ENCODE data around the gene SPATA46.

DNA sequence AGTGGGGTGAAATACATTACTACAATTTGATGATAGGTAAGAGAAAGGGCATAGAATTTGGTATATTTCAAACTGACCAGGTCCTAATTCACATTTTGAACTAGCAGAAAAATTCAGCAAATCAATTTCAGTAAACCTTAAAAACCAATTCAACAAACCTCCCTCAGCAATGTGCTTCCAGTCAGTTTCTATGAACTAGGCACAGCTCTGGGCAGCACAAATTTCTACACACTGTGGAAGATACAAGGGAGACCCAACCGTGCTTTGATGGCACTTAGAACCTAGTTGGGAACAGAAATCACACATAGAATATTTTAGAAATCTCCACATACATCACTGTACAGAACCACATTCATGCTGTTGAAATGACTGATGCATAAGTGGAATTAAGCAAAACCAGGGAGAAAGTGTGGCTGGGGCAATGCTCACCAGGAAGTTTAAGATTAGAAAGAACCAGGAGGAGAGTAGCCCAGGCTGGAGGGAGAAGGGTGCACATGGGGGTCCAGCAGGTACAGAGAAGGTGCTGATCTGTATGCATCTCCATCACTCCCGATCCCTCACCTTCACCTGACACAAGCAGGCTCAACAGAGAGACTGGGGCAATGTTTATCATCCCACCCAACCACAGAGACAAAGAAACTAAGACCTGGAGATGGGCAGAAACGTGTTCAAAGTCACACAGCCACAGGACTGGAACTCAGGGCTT is 19.7 kb upstream of the SPATA46 start:
- TF ChIP-seq, protein P1, sequence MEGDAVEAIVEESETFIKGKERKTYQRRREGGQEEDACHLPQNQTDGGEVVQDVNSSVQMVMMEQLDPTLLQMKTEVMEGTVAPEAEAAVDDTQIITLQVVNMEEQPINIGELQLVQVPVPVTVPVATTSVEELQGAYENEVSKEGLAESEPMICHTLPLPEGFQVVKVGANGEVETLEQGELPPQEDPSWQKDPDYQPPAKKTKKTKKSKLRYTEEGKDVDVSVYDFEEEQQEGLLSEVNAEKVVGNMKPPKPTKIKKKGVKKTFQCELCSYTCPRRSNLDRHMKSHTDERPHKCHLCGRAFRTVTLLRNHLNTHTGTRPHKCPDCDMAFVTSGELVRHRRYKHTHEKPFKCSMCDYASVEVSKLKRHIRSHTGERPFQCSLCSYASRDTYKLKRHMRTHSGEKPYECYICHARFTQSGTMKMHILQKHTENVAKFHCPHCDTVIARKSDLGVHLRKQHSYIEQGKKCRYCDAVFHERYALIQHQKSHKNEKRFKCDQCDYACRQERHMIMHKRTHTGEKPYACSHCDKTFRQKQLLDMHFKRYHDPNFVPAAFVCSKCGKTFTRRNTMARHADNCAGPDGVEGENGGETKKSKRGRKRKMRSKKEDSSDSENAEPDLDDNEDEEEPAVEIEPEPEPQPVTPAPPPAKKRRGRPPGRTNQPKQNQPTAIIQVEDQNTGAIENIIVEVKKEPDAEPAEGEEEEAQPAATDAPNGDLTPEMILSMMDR (IDR thresholded peaks at IDR 0.05), result no peak
- TF ChIP-seq, protein P2, sequence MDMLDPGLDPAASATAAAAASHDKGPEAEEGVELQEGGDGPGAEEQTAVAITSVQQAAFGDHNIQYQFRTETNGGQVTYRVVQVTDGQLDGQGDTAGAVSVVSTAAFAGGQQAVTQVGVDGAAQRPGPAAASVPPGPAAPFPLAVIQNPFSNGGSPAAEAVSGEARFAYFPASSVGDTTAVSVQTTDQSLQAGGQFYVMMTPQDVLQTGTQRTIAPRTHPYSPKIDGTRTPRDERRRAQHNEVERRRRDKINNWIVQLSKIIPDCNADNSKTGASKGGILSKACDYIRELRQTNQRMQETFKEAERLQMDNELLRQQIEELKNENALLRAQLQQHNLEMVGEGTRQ (IDR thresholded peaks at IDR 0.05; ENCODE audit: borderline replicate concordance, low read depth, low read length), result no peak
